Ovary (tissue), 3 donors: Measurements from ENCODE around the gene ST14.

Experiments
- EP300 ChIP-seq: sonication (generic); formaldehyde crosslinking; IDR thresholded peaks from one replicate; pipeline ENCODE4 v1.6.1; 2017; ENCODE audit warnings: antibody characterized with exemption
- POLR2A ChIP-seq: fragments of 450-650 bp; IDR thresholded peaks from one replicate; pipeline ENCODE4 v1.6.1; 2017; ENCODE audit warnings: antibody characterized with exemption, mild to moderate bottlenecking, moderate library complexity
- TF ChIP-seq, protein P1 (sequence below), 3 donors: fragments of 450-650 bp in 2 of 3; fragments of 200-600 bp in 1 of 3; IDR thresholded peaks; one replicate each; pipeline versions ENCODE4 v1.5.1 to v1.8.0; 2016 to 2022; ENCODE audit warnings: antibody characterized with exemption in 3 of 3, mild to moderate bottlenecking in 1 of 3
- donor health status: DM: no; HTN: no; CAD: no.

DNA sequence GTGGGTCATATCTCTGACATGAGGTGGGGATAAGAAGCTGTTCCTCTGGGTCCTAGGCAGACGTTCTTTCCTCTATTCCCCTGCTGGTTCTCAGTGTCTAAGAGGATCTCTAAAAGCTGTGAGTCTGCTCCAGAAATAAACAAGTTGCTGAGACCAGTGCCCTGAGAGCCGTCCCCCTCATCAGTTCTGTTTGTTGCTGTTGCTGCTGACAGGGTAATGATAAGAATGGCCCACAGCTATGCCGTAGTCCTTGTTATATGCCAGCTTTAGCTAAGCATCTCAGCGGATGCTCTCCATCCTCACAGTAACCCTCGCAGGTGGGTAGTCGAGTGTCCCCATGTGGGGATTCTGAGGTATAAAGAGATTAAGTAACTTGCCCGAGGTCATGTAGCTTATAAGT, 23.5 kb upstream of the ST14 start:
- no peak for TF ChIP-seq EP300
- TF ChIP-seq, protein P1, sequence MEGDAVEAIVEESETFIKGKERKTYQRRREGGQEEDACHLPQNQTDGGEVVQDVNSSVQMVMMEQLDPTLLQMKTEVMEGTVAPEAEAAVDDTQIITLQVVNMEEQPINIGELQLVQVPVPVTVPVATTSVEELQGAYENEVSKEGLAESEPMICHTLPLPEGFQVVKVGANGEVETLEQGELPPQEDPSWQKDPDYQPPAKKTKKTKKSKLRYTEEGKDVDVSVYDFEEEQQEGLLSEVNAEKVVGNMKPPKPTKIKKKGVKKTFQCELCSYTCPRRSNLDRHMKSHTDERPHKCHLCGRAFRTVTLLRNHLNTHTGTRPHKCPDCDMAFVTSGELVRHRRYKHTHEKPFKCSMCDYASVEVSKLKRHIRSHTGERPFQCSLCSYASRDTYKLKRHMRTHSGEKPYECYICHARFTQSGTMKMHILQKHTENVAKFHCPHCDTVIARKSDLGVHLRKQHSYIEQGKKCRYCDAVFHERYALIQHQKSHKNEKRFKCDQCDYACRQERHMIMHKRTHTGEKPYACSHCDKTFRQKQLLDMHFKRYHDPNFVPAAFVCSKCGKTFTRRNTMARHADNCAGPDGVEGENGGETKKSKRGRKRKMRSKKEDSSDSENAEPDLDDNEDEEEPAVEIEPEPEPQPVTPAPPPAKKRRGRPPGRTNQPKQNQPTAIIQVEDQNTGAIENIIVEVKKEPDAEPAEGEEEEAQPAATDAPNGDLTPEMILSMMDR (IDR thresholded peaks at IDR 0.05), result no peak
- no peak for TF ChIP-seq POLR2A
